Thyroid gland (tissue), 4 donors: Measurements from ENCODE around the gene RXRB.

Source experiments
- POLR2A ChIP-seq, 2 donors: fragments of 450-650 bp; IDR thresholded peaks; one replicate each; pipeline ENCODE4 v1.6.1; 2017; ENCODE audit warnings: antibody characterized with exemption in 2 of 2, mild to moderate bottlenecking in 2 of 2, moderate library complexity in 1 of 2
- TF ChIP-seq, protein P1 (sequence below), 6 experiments: fragments of 200-600 bp in 3 of 6; fragments of 450-650 bp in 3 of 6; sonication (generic) in 3 of 6; IDR thresholded peaks; one replicate each; pipeline ENCODE4 v1.5.1; 2016 to 2019; ENCODE audit warnings: antibody characterized with exemption in 6 of 6, mild to moderate bottlenecking in 2 of 6, inconsistent platforms in 1 of 6, moderate library complexity in 1 of 6

DNA sequence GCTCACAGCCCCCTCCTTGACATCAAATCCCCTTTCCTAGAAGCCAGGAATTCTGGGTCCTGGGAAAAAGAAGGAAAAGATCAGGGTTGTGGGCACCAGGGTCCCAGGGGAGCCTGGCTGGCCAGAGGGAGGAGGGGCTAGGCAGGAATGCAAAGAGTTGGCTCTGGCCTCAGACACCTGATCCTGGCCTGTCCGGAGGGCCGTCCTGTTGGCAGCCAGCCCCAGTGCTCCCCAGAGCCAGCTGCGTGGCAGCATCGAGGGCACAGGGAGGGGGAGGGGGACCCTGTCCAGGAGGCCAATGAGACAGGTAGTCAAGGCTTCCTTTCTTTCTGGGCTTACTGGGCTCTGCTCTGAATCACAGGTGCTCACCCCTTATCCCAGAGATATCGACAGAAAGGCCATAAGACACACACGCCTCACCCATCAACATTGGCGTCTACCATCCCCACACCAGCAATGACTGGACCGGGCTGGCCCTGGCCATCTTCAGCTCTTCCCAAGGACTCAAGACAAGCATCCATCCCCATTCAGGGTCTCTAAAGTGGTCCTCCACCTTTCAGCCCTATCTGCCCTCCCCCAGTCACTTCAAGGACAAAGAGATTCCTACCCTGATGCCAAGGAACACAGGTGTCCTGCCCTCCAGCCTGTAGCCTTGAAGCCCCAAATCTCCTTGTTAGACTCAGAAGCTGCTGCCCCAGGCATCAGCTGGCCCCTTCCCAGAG, 8.9 kb downstream of the RXRB start:
- TF ChIP-seq, protein P1, sequence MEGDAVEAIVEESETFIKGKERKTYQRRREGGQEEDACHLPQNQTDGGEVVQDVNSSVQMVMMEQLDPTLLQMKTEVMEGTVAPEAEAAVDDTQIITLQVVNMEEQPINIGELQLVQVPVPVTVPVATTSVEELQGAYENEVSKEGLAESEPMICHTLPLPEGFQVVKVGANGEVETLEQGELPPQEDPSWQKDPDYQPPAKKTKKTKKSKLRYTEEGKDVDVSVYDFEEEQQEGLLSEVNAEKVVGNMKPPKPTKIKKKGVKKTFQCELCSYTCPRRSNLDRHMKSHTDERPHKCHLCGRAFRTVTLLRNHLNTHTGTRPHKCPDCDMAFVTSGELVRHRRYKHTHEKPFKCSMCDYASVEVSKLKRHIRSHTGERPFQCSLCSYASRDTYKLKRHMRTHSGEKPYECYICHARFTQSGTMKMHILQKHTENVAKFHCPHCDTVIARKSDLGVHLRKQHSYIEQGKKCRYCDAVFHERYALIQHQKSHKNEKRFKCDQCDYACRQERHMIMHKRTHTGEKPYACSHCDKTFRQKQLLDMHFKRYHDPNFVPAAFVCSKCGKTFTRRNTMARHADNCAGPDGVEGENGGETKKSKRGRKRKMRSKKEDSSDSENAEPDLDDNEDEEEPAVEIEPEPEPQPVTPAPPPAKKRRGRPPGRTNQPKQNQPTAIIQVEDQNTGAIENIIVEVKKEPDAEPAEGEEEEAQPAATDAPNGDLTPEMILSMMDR (IDR thresholded peaks at IDR 0.05): no peak
- TF ChIP-seq POLR2A (IDR thresholded peaks at IDR 0.05): no peak
